Effector CD8-positive, alpha-beta T cell (primary cell): ENCODE measurements around the gene RRP15.
"Not testable (repeated sequence)": the region's sequence is repeated elsewhere in the genome, so short reads cannot be mapped to it uniquely, and the experiment has no call there.

Source experiments
- DNase-seq: peaks from one replicate; lab custom pipeline; 2025; lab: John Stamatoyannopoulos, UW

RRP15 gene

DNA sequence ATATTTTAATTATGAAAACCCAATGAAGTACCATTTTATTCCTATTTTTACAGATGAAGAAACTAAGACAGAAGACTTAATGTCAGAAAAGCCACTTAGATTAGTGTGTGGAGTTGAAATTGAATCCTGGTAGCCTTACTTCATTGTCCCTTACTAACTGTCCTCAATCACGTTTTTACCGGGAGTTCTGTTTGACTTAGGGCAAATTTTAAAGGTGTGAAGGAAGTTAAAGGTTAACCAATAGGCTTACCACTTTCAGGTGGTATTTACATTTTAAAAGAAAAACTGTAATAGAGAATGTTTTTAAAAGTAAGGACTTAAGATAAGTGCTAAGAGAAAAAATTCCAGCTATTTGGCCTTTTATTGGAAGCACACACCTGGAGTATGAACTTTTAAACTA, 12.4 kb downstream of the RRP15 start:
- no peak for DNase-seq

DNA sequence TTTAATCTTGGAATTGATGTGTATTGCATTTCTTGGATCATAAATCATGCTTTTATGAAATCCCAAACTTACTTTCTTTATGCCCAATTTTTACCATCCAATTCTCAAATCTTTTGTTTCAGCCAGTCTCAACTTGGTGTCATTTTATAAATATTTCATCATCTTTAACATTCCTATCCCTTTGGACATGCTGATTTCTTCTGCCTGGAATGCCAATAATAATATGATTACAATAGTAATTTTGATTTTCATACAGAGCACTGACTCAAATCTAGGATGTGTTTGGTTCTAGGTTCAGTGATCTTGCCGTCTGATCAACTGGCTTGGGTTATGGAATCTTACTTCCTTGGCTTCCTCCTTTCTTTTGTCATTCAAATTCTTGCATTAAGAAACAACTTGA, 12.8 kb downstream of the RRP15 start:
- DNase-seq: no peak

DNA sequence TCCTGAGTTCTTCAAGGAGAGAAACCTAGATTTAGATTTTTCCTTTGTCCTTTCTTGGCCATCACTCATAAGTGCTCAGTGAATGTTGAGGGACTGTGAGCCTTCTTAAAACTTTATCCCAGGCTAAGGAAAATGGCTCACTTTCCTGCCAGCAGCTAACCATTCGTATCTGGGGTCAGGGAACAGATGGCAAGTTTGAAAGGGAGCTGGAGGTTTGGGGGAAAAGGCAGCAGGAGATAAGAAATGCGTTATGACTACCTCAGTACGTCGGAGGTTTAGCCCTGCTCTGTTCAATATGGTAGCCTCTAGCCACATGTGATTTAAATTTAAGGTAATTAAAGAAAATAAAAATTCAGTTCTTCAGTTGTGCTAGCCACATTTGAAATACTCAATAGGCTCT, 13.3 kb downstream of the RRP15 start:
- no peak for DNase-seq

GRCh38 chr1:218299416-218299815, 14.3 kb downstream of the RRP15 start:
- no peak for DNase-seq

DNA sequence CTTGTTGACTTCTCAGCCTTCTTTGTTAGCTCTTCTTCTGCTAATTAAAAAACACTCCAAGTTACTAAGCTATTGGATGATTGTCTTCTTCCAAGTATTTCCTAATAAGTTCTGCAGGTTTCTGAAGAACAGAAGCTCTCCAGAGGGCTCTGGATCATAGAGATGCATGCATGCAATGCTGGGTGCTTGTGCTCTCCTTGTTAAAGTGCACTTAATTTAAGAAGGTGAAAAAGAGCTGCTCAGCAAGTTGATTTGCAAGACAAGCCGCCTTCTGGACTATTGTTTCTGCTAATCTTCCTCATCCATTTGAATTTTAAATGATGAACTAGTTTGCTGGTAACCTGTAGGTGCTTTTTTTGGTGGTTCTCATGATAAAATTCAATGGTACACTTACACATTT, 16.1 kb downstream of the RRP15 start:
- DNase-seq: no peak

- no peak for DNase-seq
Observed at GRCh38 chr1:218302155-218302554, 17.1 kb downstream of the RRP15 start.

- no peak for DNase-seq
Observed at GRCh38 chr1:218303176-218303879, 18.2 kb downstream of the RRP15 start.

GRCh38 chr1:218304281-218305039, 19.4 kb downstream of the RRP15 start:
- DNase-seq: no peak

DNA sequence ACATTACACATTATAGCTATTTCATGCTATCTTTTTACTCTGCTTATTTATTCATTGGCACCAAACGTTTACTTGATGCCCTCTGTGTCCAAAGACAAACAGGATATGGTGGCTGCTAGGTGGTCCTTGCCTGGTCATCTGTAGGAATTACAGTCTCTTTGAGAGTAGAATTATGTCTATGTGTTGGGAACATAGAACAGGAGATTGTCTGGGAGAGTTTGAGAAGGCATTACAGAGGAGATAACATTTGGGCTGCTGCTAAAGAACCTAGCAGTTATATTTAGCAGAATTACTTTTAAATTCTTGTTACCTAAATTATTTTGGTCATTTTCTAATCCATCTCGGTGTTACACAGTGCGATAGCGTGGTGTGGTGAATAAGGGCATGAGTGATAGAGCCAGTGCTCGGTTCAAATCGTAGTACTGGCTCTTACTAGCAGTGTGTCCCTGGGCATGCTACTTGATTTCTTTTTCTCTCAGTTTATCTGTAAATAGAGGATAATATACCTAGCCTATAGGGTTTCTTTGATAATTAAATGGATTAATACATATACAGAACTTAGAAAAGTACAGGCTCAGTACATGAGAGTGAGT, 20.5 kb downstream of the RRP15 start:
- DNase-seq: no peak

DNA sequence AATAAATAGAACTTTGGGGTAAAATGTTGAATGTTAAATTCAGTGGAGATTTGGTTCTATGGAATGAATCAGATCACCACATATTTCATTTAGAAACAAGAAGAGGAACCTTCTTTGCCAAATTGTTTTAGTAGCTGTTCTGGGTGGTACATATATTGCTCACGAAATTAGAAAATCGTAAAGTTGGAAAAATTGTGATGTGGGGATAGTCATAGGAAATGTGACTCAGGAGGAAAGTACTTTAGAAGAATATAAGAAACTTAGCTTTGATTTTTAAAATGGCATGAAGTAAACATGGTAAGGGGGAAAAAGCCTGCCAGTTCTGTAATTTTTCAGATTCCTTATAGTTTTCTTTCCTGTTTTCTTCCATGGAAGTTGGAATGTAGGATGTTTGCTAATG, 27.4 kb downstream of the RRP15 start:
- no peak for DNase-seq

GRCh38 chr1:218314316-218314715, 29.2 kb downstream of the RRP15 start:
- no peak for DNase-seq

GRCh38 chr1:218315638-218316037, 30.5 kb downstream of the RRP15 start:
- DNase-seq: no peak

DNA sequence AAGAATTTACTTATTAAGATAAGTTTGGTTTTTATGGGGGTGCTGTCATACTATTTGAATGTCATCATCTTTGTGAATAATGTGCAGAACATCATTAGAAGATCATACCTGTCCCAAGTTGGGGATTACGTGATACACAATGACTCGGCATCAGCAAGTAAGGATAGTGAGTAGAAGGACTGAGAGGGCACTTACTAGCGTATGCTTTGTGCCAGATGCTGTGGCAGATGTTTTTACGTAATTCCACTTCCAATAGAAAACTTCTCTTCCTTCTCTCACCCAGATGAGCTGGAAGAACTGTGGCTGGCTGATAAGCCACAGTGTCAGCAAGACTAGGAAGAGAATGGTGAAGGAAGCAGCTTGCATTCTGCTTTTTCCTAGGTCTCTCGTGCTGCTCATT, 32.0 kb downstream of the RRP15 start:
- DNase-seq: no peak

GRCh38 chr1:218320182-218320581, 35.1 kb downstream of the RRP15 start:
- DNase-seq: not testable (repeated sequence)

DNA sequence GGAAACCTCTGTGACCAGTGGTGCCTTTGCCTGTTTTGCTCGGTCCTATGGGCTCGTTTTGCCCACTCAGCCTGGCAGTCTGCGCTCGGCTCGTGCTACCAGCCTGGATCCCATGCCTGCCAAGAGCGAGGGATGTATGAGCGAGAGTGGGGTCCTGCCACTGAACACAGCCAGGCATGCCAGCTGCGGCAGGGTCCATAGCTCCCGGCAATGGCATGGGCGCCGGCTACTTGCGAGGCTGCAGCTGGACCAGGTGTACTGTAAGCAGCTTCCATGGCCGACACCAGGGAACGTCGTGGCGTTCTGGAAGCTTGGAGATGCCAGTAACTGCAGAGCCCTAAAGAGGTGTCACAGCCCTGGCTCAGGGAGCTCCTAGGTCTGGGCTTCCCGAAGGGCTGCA, 37.7 kb downstream of the RRP15 start:
- DNase-seq: no peak

DNA sequence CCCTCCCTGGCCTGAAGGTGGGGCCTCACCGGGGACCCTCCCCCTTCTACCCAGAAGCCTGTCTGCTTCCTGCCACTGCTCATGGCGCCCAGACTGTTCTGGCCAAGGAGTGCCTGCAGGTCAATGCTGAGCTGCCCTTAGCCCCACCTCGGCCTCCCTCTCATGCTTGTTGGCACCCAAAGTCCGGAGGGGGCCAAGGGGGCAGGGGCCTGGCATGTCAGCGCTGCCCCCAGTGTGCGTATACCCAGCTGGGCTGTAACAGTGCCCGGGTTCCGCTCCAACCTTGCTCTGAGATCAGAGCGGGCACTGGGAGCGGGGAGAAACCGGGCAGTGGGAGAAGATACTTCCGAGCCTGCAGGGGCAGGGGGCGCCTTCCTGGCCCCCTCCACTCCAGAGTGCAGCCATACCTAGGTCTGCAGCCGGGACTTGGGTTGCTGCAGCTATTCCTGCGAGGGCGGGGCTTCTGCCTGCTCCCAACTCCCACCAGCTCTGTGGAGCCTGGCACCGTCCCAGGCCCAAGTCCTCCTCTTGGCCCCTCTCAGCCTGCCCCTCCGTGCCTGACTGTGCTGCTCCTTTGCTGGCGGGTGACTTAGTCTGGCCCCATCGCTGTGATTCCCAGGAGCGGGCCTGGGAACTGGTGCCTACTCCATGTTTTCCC, 38.6 kb downstream of the RRP15 start:
- DNase-seq: no peak

- no peak for DNase-seq
Observed at GRCh38 chr1:218324226-218324580, 39.1 kb downstream of the RRP15 start.

GRCh38 chr1:218328769-218329168, 43.7 kb downstream of the RRP15 start:
- no peak for DNase-seq

- no peak for DNase-seq
Observed at GRCh38 chr1:218330043-218330623, 45.0 kb downstream of the RRP15 start.

DNA sequence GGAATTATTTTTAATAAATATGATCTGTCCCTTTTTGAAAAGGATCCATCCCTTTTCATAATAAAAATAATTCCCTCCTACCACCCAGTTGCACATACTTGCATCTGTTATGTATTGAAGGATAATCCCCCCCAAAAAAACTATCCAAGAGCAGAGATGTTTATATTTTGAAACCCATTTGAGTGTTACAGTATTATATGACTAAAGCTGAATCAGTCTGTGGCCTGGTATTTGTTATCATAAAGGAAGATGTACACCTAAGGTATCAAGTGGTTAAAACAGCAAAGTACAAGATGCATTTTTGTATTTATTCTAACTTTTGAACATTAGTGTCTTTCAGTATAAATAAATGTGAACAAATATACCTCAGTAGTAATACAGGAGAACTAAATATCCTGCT, 47.3 kb downstream of the RRP15 start:
- DNase-seq: no peak

DNA sequence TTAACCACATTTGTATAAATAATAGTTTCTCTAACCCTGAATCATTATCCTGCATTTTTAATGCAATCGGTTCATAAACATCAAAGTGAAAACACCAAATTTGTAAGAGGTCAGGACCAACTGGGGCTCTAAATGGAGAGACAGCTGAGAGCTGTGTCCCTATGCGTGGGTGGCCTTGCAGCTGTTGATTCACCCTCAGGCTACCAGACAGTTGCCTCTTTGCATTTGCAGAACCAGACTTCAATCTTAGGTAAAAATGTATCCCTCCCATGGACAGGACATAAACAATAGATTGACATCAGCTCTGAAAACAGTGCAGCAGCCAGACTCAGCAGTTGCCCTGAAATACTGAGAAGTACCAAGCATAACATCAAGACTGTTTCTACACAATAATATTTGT, 51.2 kb downstream of the RRP15 start:
- no peak for DNase-seq

DNA sequence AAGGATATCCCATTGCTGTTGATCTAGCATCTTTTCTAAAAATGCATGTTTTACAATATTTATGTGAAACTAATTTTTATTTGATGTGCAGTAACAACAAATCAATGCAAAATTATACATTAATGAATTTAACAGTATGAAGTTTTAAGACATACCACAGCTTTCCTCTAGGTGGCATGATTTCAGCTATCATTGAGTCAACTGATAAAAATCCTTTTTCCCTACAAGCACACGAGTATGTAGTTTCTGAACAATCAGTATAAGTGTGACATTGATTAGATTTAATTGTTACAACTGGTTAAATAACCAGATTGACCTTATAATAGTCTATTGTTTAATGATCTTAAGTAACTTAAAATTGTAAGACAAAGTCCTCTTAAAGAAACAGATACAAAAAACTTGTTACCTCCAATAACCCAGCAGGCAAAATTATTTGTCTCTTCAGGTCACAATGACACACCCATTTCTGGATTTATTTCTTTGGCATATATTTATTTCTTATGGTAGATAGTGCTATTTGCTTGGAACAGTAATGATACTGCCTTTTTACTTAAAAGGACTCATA, 54.3 kb downstream of the RRP15 start:
- no peak for DNase-seq
